Measurements from ENCODE around the gene SV2B.

SV2B gene

GRCh38 chr15:91196768-91197167 is 96.7 kb downstream of the SV2B start:
- DNase-seq: no peak

GRCh38 chr15:91199511-91199910 is 99.5 kb downstream of the SV2B start:
- no peak for DNase-seq

GRCh38 chr15:91200101-91200754 is 100.2 kb downstream of the SV2B start:
- no peak for DNase-seq

GRCh38 chr15:91202510-91203102 is 102.5 kb downstream of the SV2B start:
- DNase-seq: no peak

- DNase-seq: no peak
These were observed 103.7 kb downstream of the SV2B start for GRCh38 chr15:91203619-91204203.

- no peak for DNase-seq
These were observed 108.3 kb downstream of the SV2B start for GRCh38 chr15:91208371-91208770.

- DNase-seq: no peak
These were observed 109.3 kb downstream of the SV2B start for GRCh38 chr15:91209318-91209717.

GRCh38 chr15:91209726-91210125 is 109.7 kb downstream of the SV2B start:
- no peak for DNase-seq

GRCh38 chr15:91214675-91215590 is 114.9 kb downstream of the SV2B start:
- no peak for DNase-seq

GRCh38 chr15:91216000-91216399 is 115.9 kb downstream of the SV2B start:
- DNase-seq: no peak

GRCh38 chr15:91219206-91219605 is 119.1 kb downstream of the SV2B start:
- no peak for DNase-seq

GRCh38 chr15:91222052-91222451 is 122.0 kb downstream of the SV2B start:
- no peak for DNase-seq

GRCh38 chr15:91223863-91224262 is 123.8 kb downstream of the SV2B start:
- DNase-seq: no peak

GRCh38 chr15:91224755-91225380 is 124.8 kb downstream of the SV2B start:
- no peak for DNase-seq

- no peak for DNase-seq
These were observed 125.7 kb downstream of the SV2B start for GRCh38 chr15:91225741-91226140.

GRCh38 chr15:91227117-91227516 is 127.1 kb downstream of the SV2B start:
- DNase-seq: no peak

GRCh38 chr15:91227766-91228165 is 127.7 kb downstream of the SV2B start:
- DNase-seq: no peak

- DNase-seq: no peak
These were observed 128.3 kb downstream of the SV2B start for GRCh38 chr15:91228383-91228782.

GRCh38 chr15:91228890-91229289 is 128.8 kb downstream of the SV2B start:
- DNase-seq: no peak

GRCh38 chr15:91231703-91232102 is 131.6 kb downstream of the SV2B start:
- no peak for DNase-seq

GRCh38 chr15:91234759-91235158 is 134.7 kb downstream of the SV2B start:
- no peak for DNase-seq

GRCh38 chr15:91235376-91235775 is 135.3 kb downstream of the SV2B start:
- no peak for DNase-seq

GRCh38 chr15:91237445-91237844 is 137.4 kb downstream of the SV2B start:
- no peak for DNase-seq

Data from stimulated activated CD8-positive, alpha-beta memory T cell treated with anti-CD3 and anti-CD28 coated beads, Interleukin-4, amount 100 ng/mL, for 48 hours (primary cell).